Progenitor cell of endocrine pancreas (in vitro differentiated cells): ENCODE data around the gene DVL1. TPM values are rescaled to one million over a fixed set of nuclear protein-coding genes. Genes with fewer than 3 reads are reported as not detected.
A peak's percentile ranks its signal among the peaks of the same experiment; 100 is the strongest.

ENCODE experiments used
- DNase-seq: peaks from one replicate; pipeline ENCODE4 v3.0.0; 2021; ENCODE audit warnings: low spot score; ENCODE audit not compliant: unreplicated experiment
- H3K27ac Mint-ChIP-seq: 2 replicates; pipeline ENCODE4 v1.8.0; 2021; ENCODE audit warnings: mild to moderate bottlenecking, moderate library complexity, mixed read lengths
- H3K27me3 Mint-ChIP-seq: 2 replicates; pipeline ENCODE4 v1.8.0; 2021; ENCODE audit warnings: mixed read lengths
- H3K36me3 Mint-ChIP-seq: 2 replicates; pipeline ENCODE4 v1.8.0; 2022; ENCODE audit warnings: mixed read lengths; ENCODE audit not compliant: insufficient read depth
- H3K4me1 Mint-ChIP-seq: 2 replicates; pipeline ENCODE4 v1.8.0; 2021; ENCODE audit warnings: low read depth, mixed read lengths
- H3K4me3 Mint-ChIP-seq: 2 replicates; pipeline ENCODE4 v1.8.0; 2021; ENCODE audit warnings: low read depth, mild to moderate bottlenecking, moderate library complexity, mixed read lengths
- H3K9me3 Mint-ChIP-seq: 2 replicates; pipeline ENCODE4 v1.8.0; 2021; ENCODE audit warnings: low read depth, mixed read lengths
- CTCF ChIP-seq: fragments of 200-600 bp; sonication (generic); IDR thresholded peaks from one replicate; pipeline ENCODE4 v1.5.0; 2021; ENCODE audit warnings: antibody characterized with exemption, mild to moderate bottlenecking; ENCODE audit not compliant: unreplicated experiment
- total RNA-seq: library from RNA; stranded (reverse); gene quantifications from 2 replicates; pipeline ENCODE4 v1.2.1, GENCODE V29; 2021

The DVL1 gene
- total RNA-seq, 1 donor from 2014 or later, result 60.1 TPM

GRCh38 chr1:1336931-1337792 lies 12.1 kb downstream of the DVL1 start:
- DNase-seq, result no peak
- Mint-ChIP-seq H3K36me3 (peaks cover 9% of the 10 kb centered on the region), H3K27me3 (no peaks in the 10 kb centered on the region), H3K27ac (no peak overlapping the region), H3K4me1 (no peaks in the 10 kb centered on the region), H3K9me3 (no peaks in the 10 kb centered on the region), H3K4me3 (no peak overlapping the region)
- TF ChIP-seq CTCF, result no peak

GRCh38 chr1:1336446-1336845 lies 12.8 kb downstream of the DVL1 start:
- Mint-ChIP-seq H3K36me3 (peaks cover 9% of the 10 kb centered on the region), H3K4me3 (no peak overlapping the region), H3K27me3 (no peaks in the 10 kb centered on the region), H3K9me3 (no peaks in the 10 kb centered on the region), H3K27ac (no peak overlapping the region), H3K4me1 (no peaks in the 10 kb centered on the region)
- no peak for TF ChIP-seq CTCF
- no peak for DNase-seq

- no peak overlapping the region for H3K27ac Mint-ChIP-seq
- no peak for DNase-seq
- TF ChIP-seq CTCF, result no peak
- no peaks in the 10 kb centered on the region for H3K4me1 Mint-ChIP-seq
- H3K4me3 Mint-ChIP-seq, result no peak overlapping the region
- no peaks in the 10 kb centered on the region for H3K27me3 Mint-ChIP-seq
- H3K36me3 Mint-ChIP-seq, result peaks cover 5% of the 10 kb centered on the region
- H3K9me3 Mint-ChIP-seq, result no peaks in the 10 kb centered on the region
These were observed 13.4 kb downstream of the DVL1 start for GRCh38 chr1:1335792-1336248.

- H3K27ac Mint-ChIP-seq, result peak overlapping the region; percentile 37
- no peak for DNase-seq
- H3K9me3 Mint-ChIP-seq, result no peaks in the 10 kb centered on the region
- no peaks in the 10 kb centered on the region for H3K4me1 Mint-ChIP-seq
- no peaks in the 10 kb centered on the region for H3K27me3 Mint-ChIP-seq
- no peak for TF ChIP-seq CTCF
- no peak overlapping the region for H3K4me3 Mint-ChIP-seq
- H3K36me3 Mint-ChIP-seq, result peaks cover 2% of the 10 kb centered on the region
These were observed 13.9 kb downstream of the DVL1 start for GRCh38 chr1:1335283-1335682.

- no peaks in the 10 kb centered on the region for H3K27me3 Mint-ChIP-seq
- no peak overlapping the region for H3K4me3 Mint-ChIP-seq
- no peaks in the 10 kb centered on the region for H3K4me1 Mint-ChIP-seq
- H3K27ac Mint-ChIP-seq, result no peak overlapping the region
- DNase-seq, result peak; percentile 41
- no peak for TF ChIP-seq CTCF
- no peaks in the 10 kb centered on the region for H3K9me3 Mint-ChIP-seq
- H3K36me3 Mint-ChIP-seq, result peaks cover 2% of the 10 kb centered on the region
These were observed 14.4 kb downstream of the DVL1 start for GRCh38 chr1:1334835-1335234.
